Parathyroid adenoma (tissue), 2 donors: ENCODE results near the gene TCOF1.
A peak's percentile ranks its signal among the peaks of the same experiment; 100 is the strongest.
"Not testable (repeated sequence)": the region's sequence is repeated elsewhere in the genome, so short reads cannot be mapped to it uniquely, and the experiment has no call there.

Experiments
- H2AFZ ChIP-seq: fragments of 300-600 bp; sonication (generic); one replicate; pipeline ENCODE4 v1.7.0; 2017; ENCODE audit warnings: antibody characterized with exemption, mild to moderate bottlenecking
- H3K27ac ChIP-seq: fragments of 300-600 bp; sonication (generic); one replicate; pipeline ENCODE4 v1.7.0; 2017
- H3K27me3 ChIP-seq: fragments of 300-600 bp; sonication (generic); one replicate; pipeline ENCODE4 v1.7.0; 2017; ENCODE audit warnings: low read length; ENCODE audit not compliant: control insufficient read depth, insufficient read depth
- H3K36me3 ChIP-seq: fragments of 300-600 bp; sonication (generic); one replicate; pipeline ENCODE4 v1.7.0; 2017; ENCODE audit warnings: low read length; ENCODE audit not compliant: control insufficient read depth, insufficient read depth
- H3K4me1 ChIP-seq: fragments of 300-600 bp; sonication (generic); one replicate; pipeline ENCODE4 v1.7.0; 2017; ENCODE audit warnings: control low read depth
- H3K4me2 ChIP-seq: fragments of 300-600 bp; sonication (generic); one replicate; pipeline ENCODE4 v1.7.0; 2017; ENCODE audit warnings: low read length
- H3K4me3 ChIP-seq: fragments of 300-600 bp; sonication (generic); one replicate; pipeline ENCODE4 v1.7.0; 2017; ENCODE audit warnings: low read depth, low read length
- H3K79me2 ChIP-seq: fragments of 300-600 bp; sonication (generic); one replicate; pipeline ENCODE4 v1.7.0; 2017; ENCODE audit warnings: control low read depth
- H3K9ac ChIP-seq: fragments of 300-600 bp; sonication (generic); one replicate; pipeline ENCODE4 v1.7.0; 2017; ENCODE audit warnings: mild to moderate bottlenecking
- H3K9me3 ChIP-seq: fragments of 300-600 bp; sonication (generic); one replicate; pipeline ENCODE4 v1.7.0; 2017; ENCODE audit warnings: low read length; ENCODE audit not compliant: control insufficient read depth
- TF ChIP-seq, protein P1 (sequence below): fragments of 300-600 bp; sonication (generic); IDR thresholded peaks from one replicate; pipeline ENCODE4 v1.7.0; 2017; ENCODE audit warnings: antibody characterized with exemption, mild to moderate bottlenecking
- donor health status: primary hyperparathyroidism.

The TCOF1 gene

DNA sequence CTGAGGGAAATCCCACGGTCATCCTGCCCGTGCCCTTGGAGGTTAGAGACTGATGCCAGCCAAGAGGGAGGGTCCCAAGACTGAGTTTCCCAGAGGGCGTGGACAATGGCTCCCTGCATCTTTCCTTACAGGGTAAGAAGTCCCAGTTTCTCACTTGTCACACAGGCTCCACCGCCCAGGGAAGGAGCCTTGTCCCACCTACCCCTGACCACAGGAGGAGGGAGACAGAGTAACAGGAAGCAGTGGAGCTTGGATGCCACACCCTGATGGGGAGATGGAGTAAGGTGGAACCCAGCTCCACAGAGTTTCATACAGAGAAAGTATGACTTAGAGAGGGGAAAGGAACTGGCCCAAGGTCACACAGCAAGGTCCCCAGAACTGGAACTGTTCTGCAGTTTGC lies 64.6 kb downstream of the TCOF1 start:
- H3K4me1 ChIP-seq, result no peaks in the 10 kb centered on the region
- no peak overlapping the region for H3K4me2 ChIP-seq
- no peaks in the 10 kb centered on the region for H3K36me3 ChIP-seq
- no peak overlapping the region for H3K27ac ChIP-seq
- no peaks in the 10 kb centered on the region for H3K9me3 ChIP-seq
- TF ChIP-seq, protein P1, sequence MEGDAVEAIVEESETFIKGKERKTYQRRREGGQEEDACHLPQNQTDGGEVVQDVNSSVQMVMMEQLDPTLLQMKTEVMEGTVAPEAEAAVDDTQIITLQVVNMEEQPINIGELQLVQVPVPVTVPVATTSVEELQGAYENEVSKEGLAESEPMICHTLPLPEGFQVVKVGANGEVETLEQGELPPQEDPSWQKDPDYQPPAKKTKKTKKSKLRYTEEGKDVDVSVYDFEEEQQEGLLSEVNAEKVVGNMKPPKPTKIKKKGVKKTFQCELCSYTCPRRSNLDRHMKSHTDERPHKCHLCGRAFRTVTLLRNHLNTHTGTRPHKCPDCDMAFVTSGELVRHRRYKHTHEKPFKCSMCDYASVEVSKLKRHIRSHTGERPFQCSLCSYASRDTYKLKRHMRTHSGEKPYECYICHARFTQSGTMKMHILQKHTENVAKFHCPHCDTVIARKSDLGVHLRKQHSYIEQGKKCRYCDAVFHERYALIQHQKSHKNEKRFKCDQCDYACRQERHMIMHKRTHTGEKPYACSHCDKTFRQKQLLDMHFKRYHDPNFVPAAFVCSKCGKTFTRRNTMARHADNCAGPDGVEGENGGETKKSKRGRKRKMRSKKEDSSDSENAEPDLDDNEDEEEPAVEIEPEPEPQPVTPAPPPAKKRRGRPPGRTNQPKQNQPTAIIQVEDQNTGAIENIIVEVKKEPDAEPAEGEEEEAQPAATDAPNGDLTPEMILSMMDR, result no peak
- no peaks in the 10 kb centered on the region for H3K27me3 ChIP-seq
- no peaks in the 10 kb centered on the region for H3K79me2 ChIP-seq
- no peak overlapping the region for H3K9ac ChIP-seq
- no peak overlapping the region for H2AFZ ChIP-seq
- H3K4me3 ChIP-seq, result no peak overlapping the region

DNA sequence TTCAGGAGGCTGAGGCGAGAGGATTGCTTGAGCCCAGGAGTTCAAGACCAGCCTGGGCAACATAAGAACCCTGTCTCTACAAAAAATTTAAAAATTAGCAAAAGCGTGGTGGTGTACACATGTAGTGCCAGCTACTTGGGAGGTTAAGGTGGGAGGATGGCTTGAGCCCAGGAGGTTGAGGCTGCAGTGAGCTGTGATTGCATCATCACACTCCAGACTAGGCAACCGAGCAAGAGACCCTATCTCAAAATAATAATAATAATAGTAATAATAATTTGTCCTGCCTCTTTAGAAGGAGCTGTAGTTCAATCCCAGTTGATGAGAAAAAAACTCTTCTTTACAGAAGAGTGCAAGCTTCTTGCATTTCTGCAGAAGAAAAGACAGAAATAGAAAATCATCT lies 65.3 kb downstream of the TCOF1 start:
- H3K27me3 ChIP-seq, result no peaks in the 10 kb centered on the region
- no peak overlapping the region for H3K4me3 ChIP-seq
- H3K79me2 ChIP-seq, result no peaks in the 10 kb centered on the region
- H3K4me2 ChIP-seq, result no peak overlapping the region
- TF ChIP-seq, protein P1, result no peak
- H3K9ac ChIP-seq, result no peak overlapping the region
- no peak overlapping the region for H2AFZ ChIP-seq
- no peaks in the 10 kb centered on the region for H3K9me3 ChIP-seq
- peaks cover under 1% of the 10 kb centered on the region for H3K4me1 ChIP-seq
- H3K27ac ChIP-seq, result no peak overlapping the region
- no peaks in the 10 kb centered on the region for H3K36me3 ChIP-seq

DNA sequence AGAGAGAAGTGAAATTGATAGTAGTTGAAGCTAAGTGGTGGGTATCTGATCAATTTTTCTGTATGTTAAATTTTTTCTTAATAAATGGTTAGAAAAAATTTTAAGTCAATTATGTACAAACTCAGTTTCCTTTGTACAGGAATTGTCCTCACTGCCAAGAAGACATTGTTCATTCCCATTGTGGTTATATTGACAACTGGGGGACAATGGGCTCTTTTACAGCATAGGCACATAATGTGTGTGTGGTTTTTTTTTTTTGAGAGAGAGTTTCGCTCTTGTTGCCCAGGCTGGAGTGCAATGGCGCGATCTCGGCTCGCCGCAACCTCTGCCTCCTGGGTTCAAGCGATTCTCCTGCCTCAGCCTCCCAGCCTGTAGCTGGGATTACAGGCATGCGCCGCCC lies 68.7 kb downstream of the TCOF1 start:
- H3K4me3 ChIP-seq, H3K4me2 ChIP-seq, H3K27ac ChIP-seq, H3K9me3 ChIP-seq, H3K79me2 ChIP-seq, H3K4me1 ChIP-seq, H2AFZ ChIP-seq, H3K9ac ChIP-seq, H3K27me3 ChIP-seq, H3K36me3 ChIP-seq: not testable (repeated sequence)

DNA sequence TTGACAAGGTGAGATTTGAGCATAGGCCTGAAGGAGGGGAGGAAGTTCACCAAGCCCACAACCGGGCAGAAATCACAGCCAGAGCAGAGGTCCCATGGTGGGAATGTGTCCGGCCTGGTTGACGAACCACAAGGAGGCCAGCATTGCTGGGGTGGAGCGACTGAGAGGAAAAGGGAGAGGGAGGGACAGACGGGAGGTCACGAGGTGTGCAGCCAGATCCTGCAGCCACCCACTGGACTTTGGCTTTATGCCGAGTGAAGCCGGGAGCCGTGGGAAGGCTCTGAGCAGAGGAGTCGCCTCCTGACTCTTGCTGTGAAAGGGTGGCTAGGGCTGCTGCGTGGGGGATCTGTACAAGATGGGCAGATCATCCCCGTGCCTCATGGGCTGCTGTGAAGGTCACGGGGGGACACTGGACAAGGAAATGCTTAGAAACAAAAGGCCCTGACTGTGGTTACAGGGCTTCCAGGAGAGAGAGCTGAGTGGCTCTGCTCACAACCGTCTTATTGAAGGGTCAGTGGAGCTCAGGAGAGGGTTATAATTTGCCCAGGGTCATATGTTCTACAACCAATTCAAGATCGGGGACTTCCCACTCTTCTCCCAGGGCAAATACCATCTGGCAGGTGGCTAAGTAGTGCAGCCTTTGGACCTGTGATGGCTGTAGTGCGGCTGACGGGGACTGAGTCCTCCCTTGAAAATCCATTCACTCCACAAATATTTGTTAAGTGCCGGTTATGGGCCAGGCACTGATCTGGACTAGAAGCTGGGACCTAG lies 70.8 kb downstream of the TCOF1 start:
- TF ChIP-seq, protein P1, result no peak
- Histone ChIP-seq H3K27me3 (no peaks in the 10 kb centered on the region), H3K9me3 (no peaks in the 10 kb centered on the region), H3K4me3 (no peak overlapping the region), H3K36me3 (no peaks in the 10 kb centered on the region), H3K79me2 (no peaks in the 10 kb centered on the region), H3K9ac (no peak overlapping the region), H2AFZ (peak overlapping the region; percentile 88), H3K27ac (peak overlapping the region; percentile 42), H3K4me2 (no peak overlapping the region), H3K4me1 (peaks cover 9% of the 10 kb centered on the region)

DNA sequence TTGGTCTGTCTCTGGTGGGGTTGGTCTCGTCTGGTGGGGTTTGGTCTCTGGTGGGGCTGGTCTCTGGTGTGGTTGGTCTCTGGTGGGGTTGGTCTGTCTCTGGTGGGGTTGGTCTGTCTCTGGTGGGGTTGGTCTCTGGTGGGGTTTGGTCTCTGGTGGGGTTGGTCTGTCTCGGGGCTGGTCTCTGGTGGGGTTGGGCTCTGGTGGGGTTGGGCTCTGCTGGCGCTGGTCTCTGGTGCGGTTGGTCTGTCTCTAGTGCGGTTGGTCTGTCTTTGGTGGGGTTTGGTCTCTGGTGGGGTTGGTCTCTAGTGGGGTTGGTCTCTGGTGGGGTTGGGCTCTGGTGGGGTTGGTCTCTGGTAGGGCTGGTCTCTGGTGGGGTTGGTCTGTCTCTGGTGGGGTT lies 71.5 kb downstream of the TCOF1 start:
- TF ChIP-seq, protein P1, result no peak
- H3K27ac ChIP-seq, result peak overlapping the region; percentile 42

More for the DNA sequence above, 71.5 kb downstream of the TCOF1 start:
- H3K4me3 ChIP-seq, result no peak overlapping the region
- H3K4me2 ChIP-seq, result no peak overlapping the region
- no peak overlapping the region for H3K9ac ChIP-seq
- no peaks in the 10 kb centered on the region for H3K27me3 ChIP-seq
- no peaks in the 10 kb centered on the region for H3K9me3 ChIP-seq
- H2AFZ ChIP-seq, result no peak overlapping the region
- H3K4me1 ChIP-seq, result peaks cover 9% of the 10 kb centered on the region
- H3K79me2 ChIP-seq, result no peaks in the 10 kb centered on the region
- H3K36me3 ChIP-seq, result no peaks in the 10 kb centered on the region
